H9 (cell line): ENCODE measurements around the gene NRIP3. TPM values are rescaled to one million over a fixed set of nuclear protein-coding genes. Genes with fewer than 3 reads are reported as not detected.

Experiments
- DNase-seq: peaks from one replicate; pipeline ENCODE4 v3.0.0-alpha.2; 2017
- H2AFZ ChIP-seq: one replicate; pipeline ENCODE4 v1.6.1; 2013; ENCODE audit warnings: mild to moderate bottlenecking, low read length, control low read depth, moderate library complexity
- H2AK5ac ChIP-seq: 2 replicates; pipeline ENCODE4 v1.6.1; 2013; ENCODE audit warnings: low read length, control low read depth, mixed read lengths; ENCODE audit not compliant: insufficient read length
- H2BK120ac ChIP-seq: one replicate; pipeline ENCODE4 v1.6.1; 2013; ENCODE audit warnings: low read depth, mild to moderate bottlenecking, low read length, control low read depth, inconsistent platforms; ENCODE audit not compliant: poor library complexity, severe bottlenecking
- H2BK12ac ChIP-seq: 2 replicates; pipeline ENCODE4 v1.6.1; 2013; ENCODE audit warnings: low read length, control low read depth, mixed read lengths, low read depth; ENCODE audit not compliant: insufficient read length
- H2BK15ac ChIP-seq: 2 replicates; pipeline ENCODE4 v1.6.1; 2013; ENCODE audit warnings: low read depth, low read length, control low read depth
- H2BK20ac ChIP-seq: one replicate; pipeline ENCODE4 v1.6.1; 2013; ENCODE audit warnings: low read depth, mild to moderate bottlenecking, low read length, control low read depth, inconsistent platforms; ENCODE audit not compliant: poor library complexity, severe bottlenecking
- H2BK5ac ChIP-seq: 2 replicates; pipeline ENCODE4 v1.6.1; 2013; ENCODE audit warnings: low read length, control low read depth, mixed read lengths; ENCODE audit not compliant: insufficient read length
- H3K14ac ChIP-seq: 2 replicates; pipeline ENCODE4 v1.6.1; 2013; ENCODE audit warnings: low read length, control low read depth; ENCODE audit not compliant: insufficient read depth
- H3K18ac ChIP-seq: 2 replicates; pipeline ENCODE4 v1.6.1; 2013; ENCODE audit warnings: low read depth, mild to moderate bottlenecking, mixed read lengths, low read length, control low read depth; ENCODE audit not compliant: insufficient read length
- H3K23ac ChIP-seq: 2 replicates; pipeline ENCODE4 v1.6.1; 2013; ENCODE audit warnings: low read length, control low read depth, mixed read lengths, low read depth; ENCODE audit not compliant: insufficient read length
- H3K23me2 ChIP-seq: 2 replicates; pipeline ENCODE4 v1.6.1; 2013; ENCODE audit warnings: low read depth, mild to moderate bottlenecking, mixed read lengths, low read length, control low read depth; ENCODE audit not compliant: insufficient read length, poor library complexity, severe bottlenecking
- H3K27ac ChIP-seq: 2 replicates; pipeline ENCODE4 v1.5.1; 2013; ENCODE audit warnings: low read length, control low read depth, mixed read lengths, low read depth; ENCODE audit not compliant: insufficient read length
- H3K27me3 ChIP-seq: 2 replicates; pipeline ENCODE4 v1.6.1; 2013; ENCODE audit warnings: low read length, control low read depth, inconsistent platforms; ENCODE audit not compliant: insufficient read depth
- H3K4ac ChIP-seq: 2 replicates; pipeline ENCODE4 v1.6.1; 2013; ENCODE audit warnings: low read depth, mild to moderate bottlenecking, control low read depth, inconsistent platforms, low read length, moderate library complexity
- H3K4me1 ChIP-seq: 2 replicates; pipeline ENCODE4 v1.6.1; 2013; ENCODE audit warnings: low read length, control low read depth, inconsistent platforms; ENCODE audit not compliant: insufficient read depth
- H3K4me2 ChIP-seq: 2 replicates; pipeline ENCODE4 v1.6.1; 2013; ENCODE audit warnings: low read length, control low read depth, mixed read lengths; ENCODE audit not compliant: insufficient read length, insufficient read depth
- H3K56ac ChIP-seq: 2 replicates; pipeline ENCODE4 v1.6.1; 2013; ENCODE audit warnings: low read depth, mild to moderate bottlenecking, mixed read lengths, low read length, control low read depth; ENCODE audit not compliant: insufficient read length
- H3K79me1 ChIP-seq: 2 replicates; pipeline ENCODE4 v1.6.1; 2013; ENCODE audit warnings: low read depth, mild to moderate bottlenecking, moderate library complexity, low read length, control low read depth, inconsistent platforms; ENCODE audit not compliant: insufficient read depth, poor library complexity, severe bottlenecking
- H3K79me2 ChIP-seq: 2 replicates; pipeline ENCODE4 v1.6.1; 2013; ENCODE audit warnings: low read length, control low read depth, inconsistent platforms; ENCODE audit not compliant: insufficient read depth
- H3K9ac ChIP-seq: 2 replicates; pipeline ENCODE4 v1.6.1; 2013; ENCODE audit warnings: low read length, control low read depth, mixed read lengths; ENCODE audit not compliant: insufficient read length; ENCODE audit errors: extremely low read depth
- H3K9me3 ChIP-seq: one replicate; pipeline ENCODE4 v1.6.1; 2013; ENCODE audit warnings: low read depth, low read length, inconsistent platforms; ENCODE audit not compliant: control insufficient read depth
- H3T11ph ChIP-seq: one replicate; pipeline ENCODE4 v1.6.1; 2013; ENCODE audit warnings: mild to moderate bottlenecking, low read length, control low read depth, inconsistent platforms
- H4K20me1 ChIP-seq: one replicate; pipeline ENCODE4 v1.6.1; 2013; ENCODE audit not compliant: control insufficient read depth, insufficient read length, insufficient read depth
- H4K5ac ChIP-seq: 2 replicates; pipeline ENCODE4 v1.6.1; 2013; ENCODE audit warnings: low read depth, mild to moderate bottlenecking, mixed read lengths, low read length, control low read depth; ENCODE audit not compliant: insufficient read length
- H4K8ac ChIP-seq: replicated peaks from 2 replicates; pipeline ENCODE4 v1.6.1; 2013; ENCODE audit warnings: low read length, control low read depth, mixed read lengths, low read depth; ENCODE audit not compliant: insufficient read length
- H4K91ac ChIP-seq: 2 replicates; pipeline ENCODE4 v1.6.1; 2013; ENCODE audit warnings: low read depth, mild to moderate bottlenecking, moderate library complexity, mixed read lengths, low read length, control low read depth; ENCODE audit not compliant: insufficient read length
- H3K27ac Mint-ChIP-seq, 3 experiments: 2 replicates in 2 of 3; 3 replicates in 1 of 3; pipeline ENCODE4 v1.8.0; 2020 to 2021; ENCODE audit warnings: mixed read lengths in 3 of 3, mild to moderate bottlenecking in 1 of 3, moderate library complexity in 1 of 3
- H3K27me3 Mint-ChIP-seq: 2 replicates; pipeline ENCODE4 v1.8.0; 2021; ENCODE audit warnings: low read depth, mild to moderate bottlenecking, moderate library complexity, mixed read lengths
- H3K36me3 Mint-ChIP-seq, 3 experiments: 2 replicates in 2 of 3; 3 replicates in 1 of 3; pipeline ENCODE4 v1.8.0; 2020 to 2021; ENCODE audit warnings: low read depth in 3 of 3, mixed read lengths in 3 of 3; ENCODE audit not compliant: insufficient read depth in 1 of 3
- H3K4me1 Mint-ChIP-seq, 2 experiments: 2 replicates each; pipeline ENCODE4 v1.8.0; 2020; ENCODE audit warnings: mixed read lengths in 2 of 2
- H3K4me3 Mint-ChIP-seq, 2 experiments: 2 replicates in 1 of 2; 3 replicates in 1 of 2; pipeline ENCODE4 v1.8.0; 2020 to 2021; ENCODE audit warnings: mild to moderate bottlenecking in 2 of 2, mixed read lengths in 2 of 2, moderate library complexity in 1 of 2
- H3K9me3 Mint-ChIP-seq, 2 experiments: 2 replicates in 1 of 2; 3 replicates in 1 of 2; pipeline ENCODE4 v1.8.0; 2020; ENCODE audit warnings: mild to moderate bottlenecking in 2 of 2, mixed read lengths in 2 of 2, moderate library complexity in 1 of 2
- WGBS: extraction: QIAGEN DNeasy Blood & Tissue Kit; methylation state at CpG from one replicate; pipeline ENCODE4 v1.1.7; 2013; ENCODE audit warnings: missing lambda C conversion rate, low lambda C conversion rate, mixed read lengths; ENCODE audit not compliant: insufficient read length; ENCODE audit errors: extremely low coverage; 5-methylcytosine and 5-hydroxymethylcytosine counted together
- total RNA-seq: library from RNA; stranded (reverse); gene quantifications from 2 replicates; pipeline ENCODE4 v1.2.1, GENCODE V29; 2021
- TF ChIP-seq, protein P1 (sequence below): fragments of 200-600 bp; sonication (generic); conservative IDR thresholded peaks from 3 replicates; pipeline ENCODE4 v1.8.0; 2021; ENCODE audit warnings: antibody characterized with exemption, mild to moderate bottlenecking

Gene NRIP3
- total RNA-seq, 1 experiment from 2014 or later: 4.2 TPM

DNA sequence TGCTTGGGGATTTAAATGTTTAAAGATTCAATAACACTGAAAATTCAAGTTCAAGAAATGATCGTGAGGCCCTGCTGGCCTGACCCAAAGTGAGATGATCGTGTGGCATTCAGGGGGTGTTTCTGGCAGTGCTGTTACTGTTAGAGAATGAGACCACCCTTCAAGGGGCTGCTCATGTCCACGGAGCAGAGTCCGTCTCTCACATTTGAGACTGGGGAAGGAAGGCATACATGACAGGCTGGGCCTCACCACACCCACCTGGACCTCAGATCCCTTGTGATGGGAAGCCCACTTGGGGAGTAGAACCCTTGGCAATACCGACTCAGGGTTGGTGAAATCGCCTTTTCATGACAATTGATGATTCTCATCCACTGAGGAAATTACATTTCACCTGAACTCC lies 16.1 kb upstream of the NRIP3 start:
- H3T11ph ChIP-seq: no peak overlapping the region
- H3K36me3 Mint-ChIP-seq: no peaks in the 10 kb centered on the region
- H4K5ac ChIP-seq: no peak overlapping the region
- no peaks in the 10 kb centered on the region for H3K23me2 ChIP-seq
- H2BK5ac ChIP-seq: no peak overlapping the region
- no peaks in the 10 kb centered on the region for H3K79me1 ChIP-seq
- H3K9me3 Mint-ChIP-seq: no peaks in the 10 kb centered on the region
- no peak overlapping the region for H3K27ac ChIP-seq
- TF ChIP-seq, protein P1, sequence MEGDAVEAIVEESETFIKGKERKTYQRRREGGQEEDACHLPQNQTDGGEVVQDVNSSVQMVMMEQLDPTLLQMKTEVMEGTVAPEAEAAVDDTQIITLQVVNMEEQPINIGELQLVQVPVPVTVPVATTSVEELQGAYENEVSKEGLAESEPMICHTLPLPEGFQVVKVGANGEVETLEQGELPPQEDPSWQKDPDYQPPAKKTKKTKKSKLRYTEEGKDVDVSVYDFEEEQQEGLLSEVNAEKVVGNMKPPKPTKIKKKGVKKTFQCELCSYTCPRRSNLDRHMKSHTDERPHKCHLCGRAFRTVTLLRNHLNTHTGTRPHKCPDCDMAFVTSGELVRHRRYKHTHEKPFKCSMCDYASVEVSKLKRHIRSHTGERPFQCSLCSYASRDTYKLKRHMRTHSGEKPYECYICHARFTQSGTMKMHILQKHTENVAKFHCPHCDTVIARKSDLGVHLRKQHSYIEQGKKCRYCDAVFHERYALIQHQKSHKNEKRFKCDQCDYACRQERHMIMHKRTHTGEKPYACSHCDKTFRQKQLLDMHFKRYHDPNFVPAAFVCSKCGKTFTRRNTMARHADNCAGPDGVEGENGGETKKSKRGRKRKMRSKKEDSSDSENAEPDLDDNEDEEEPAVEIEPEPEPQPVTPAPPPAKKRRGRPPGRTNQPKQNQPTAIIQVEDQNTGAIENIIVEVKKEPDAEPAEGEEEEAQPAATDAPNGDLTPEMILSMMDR: no peak
- H3K9ac ChIP-seq: no peak overlapping the region
- no peaks in the 10 kb centered on the region for H3K4me1 ChIP-seq
- WGBS: no CpG with 5 or more reads among the region's 6 CpGs
- 0 out of 2 replicates have a peak overlapping the region, but pooled peaks have one; percentile 60 for H2BK15ac ChIP-seq
- no peaks in the 10 kb centered on the region for H3K9me3 ChIP-seq
- H3K4me2 ChIP-seq: no peak overlapping the region
- H3K23ac ChIP-seq: no peak overlapping the region
- H3K56ac ChIP-seq: no peak overlapping the region
- H4K8ac ChIP-seq: no peak overlapping the region
- no peak overlapping the region for H3K4me3 Mint-ChIP-seq
- no peaks in the 10 kb centered on the region for H3K79me2 ChIP-seq
- H2BK120ac ChIP-seq: no peak overlapping the region
- H3K27ac Mint-ChIP-seq: no peak overlapping the region
- no peaks in the 10 kb centered on the region for H3K27me3 Mint-ChIP-seq
- H2AFZ ChIP-seq: no peak overlapping the region
- H4K20me1 ChIP-seq: no peaks in the 10 kb centered on the region
- no peak overlapping the region for H4K91ac ChIP-seq
- H3K18ac ChIP-seq: no peak overlapping the region
- H3K14ac ChIP-seq: no peak overlapping the region
- H3K27me3 ChIP-seq: no peaks in the 10 kb centered on the region
- no peak overlapping the region for H2BK12ac ChIP-seq
- no peak overlapping the region for H3K4ac ChIP-seq
- peaks cover 10 to 11% of the 10 kb centered on the region in 2 experiments for H3K4me1 Mint-ChIP-seq
- H2AK5ac ChIP-seq: no peak overlapping the region
- DNase-seq: no peak
- no peak overlapping the region for H2BK20ac ChIP-seq
